Stimulated activated effector memory CD8-positive, alpha-beta T cell treated with anti-CD3 and anti-CD28 coated beads, Interleukin-12 subunit alpha, Interleukin-12 subunit beta, amount 100 ng/mL, for 72 hours (primary cell): Measurements from ENCODE around the gene APOBEC3G.
"Not testable (repeated sequence)": the region's sequence is repeated elsewhere in the genome, so short reads cannot be mapped to it uniquely, and the experiment has no call there.

Source experiments
- ATAC-seq: fragments of 150-1000 bp; cut with Tn5 transposase; 2 replicates; pipeline ENCODE4 v1.10.0; 2021
- DNase-seq, 2 donors: peaks; one replicate each; pipeline ENCODE4 v3.0.0; 2021 to 2022; ENCODE audit warnings: low spot score in 2 of 2
- H3K27ac Mint-ChIP-seq: one replicate; pipeline ENCODE4 v1.8.0; 2022; ENCODE audit warnings: mild to moderate bottlenecking, mixed read lengths
- H3K36me3 Mint-ChIP-seq: one replicate; pipeline ENCODE4 v1.8.0; 2022; ENCODE audit warnings: mild to moderate bottlenecking, mixed read lengths
- H3K4me1 Mint-ChIP-seq: one replicate; pipeline ENCODE4 v1.8.0; 2022; ENCODE audit warnings: mixed read lengths
- H3K4me3 Mint-ChIP-seq: one replicate; pipeline ENCODE4 v1.8.0; 2022; ENCODE audit warnings: mild to moderate bottlenecking, mixed read lengths
- H3K9me3 Mint-ChIP-seq: one replicate; pipeline ENCODE4 v1.8.0; 2022; ENCODE audit warnings: mixed read lengths

Gene APOBEC3G

DNA sequence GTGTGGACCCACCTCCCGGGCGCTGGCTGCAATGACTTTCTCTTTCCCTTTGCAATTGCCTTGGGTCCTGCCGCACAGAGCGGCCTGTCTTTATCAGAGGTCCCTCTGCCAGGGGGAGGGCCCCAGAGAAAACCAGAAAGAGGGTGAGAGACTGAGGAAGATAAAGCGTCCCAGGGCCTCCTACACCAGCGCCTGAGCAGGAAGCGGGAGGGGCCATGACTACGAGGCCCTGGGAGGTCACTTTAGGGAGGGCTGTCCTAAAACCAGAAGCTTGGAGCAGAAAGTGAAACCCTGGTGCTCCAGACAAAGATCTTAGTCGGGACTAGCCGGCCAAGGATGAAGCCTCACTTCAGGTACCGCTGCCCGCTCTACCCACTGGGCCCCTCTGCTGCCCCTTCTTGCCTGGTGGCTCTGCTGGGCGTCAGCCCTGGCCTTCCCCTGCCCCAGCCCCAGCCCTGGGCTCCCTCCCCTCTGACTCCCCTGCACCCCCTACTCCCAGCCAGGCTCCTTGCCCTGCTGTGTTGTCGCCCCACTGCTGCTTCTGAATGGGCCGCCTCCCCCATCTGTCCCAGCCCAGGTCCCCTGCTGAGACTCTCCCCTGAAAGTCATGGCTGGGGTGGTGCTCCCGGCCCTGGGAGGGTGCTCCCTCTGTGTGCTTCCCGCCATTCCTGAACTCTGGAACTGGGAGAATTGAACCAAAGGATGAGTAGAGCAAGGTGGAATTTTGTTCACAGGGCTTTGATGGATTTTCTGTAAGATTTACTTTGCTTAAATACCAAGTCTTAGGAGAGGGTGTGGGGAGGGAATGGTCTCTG, at the start of gene APOBEC3G:
Gene APOBEC3G, plus strand, starts transcription at position 250 of the 815 bp plus-strand sequence. Its CDS starts 87 bp downstream, at position 337.
- DNase-seq (peak in 1 of 2 donors; percentile 82), ATAC-seq (peak; percentile 93)
- peak within 1 kb of the TSS; percentile 99 for H3K4me3 Mint-ChIP-seq
- H3K4me1 Mint-ChIP-seq, result peaks cover 46% of the 10 kb centered on the region
- peaks cover 61% of the 10 kb centered on the region for H3K36me3 Mint-ChIP-seq
- H3K9me3 Mint-ChIP-seq, result not testable (repeated sequence)
- H3K27ac Mint-ChIP-seq, result peak within 1 kb of the TSS; percentile 96

DNA sequence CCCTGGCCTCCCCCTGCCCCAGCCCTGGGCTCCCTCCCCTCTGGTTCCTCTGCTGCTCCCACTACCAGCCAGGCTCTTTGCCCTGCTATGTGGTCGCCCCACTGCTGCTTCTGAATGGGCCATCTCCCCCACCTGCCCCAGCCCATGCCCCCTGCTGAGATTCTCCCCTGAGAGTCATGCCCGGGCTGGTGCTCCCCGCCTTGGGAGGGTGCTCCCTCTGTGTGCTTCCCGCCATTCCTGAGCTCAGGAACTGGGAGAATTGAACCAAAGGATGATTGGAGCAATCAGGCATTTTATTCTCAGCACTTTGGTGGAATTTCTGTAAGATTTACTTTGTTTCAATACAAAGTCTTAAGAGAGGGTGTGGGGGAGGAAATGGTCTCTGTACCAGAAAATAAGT, 49.4 kb upstream of the APOBEC3G start:
- Mint-ChIP-seq H3K27ac (peak overlapping the region; percentile 68), H3K4me1 (peaks cover 46% of the 10 kb centered on the region), H3K4me3 (no peak overlapping the region), H3K36me3 (peaks cover 91% of the 10 kb centered on the region), H3K9me3 (no peaks in the 10 kb centered on the region)
- no peak for DNase-seq
- ATAC-seq, result no peak

DNA sequence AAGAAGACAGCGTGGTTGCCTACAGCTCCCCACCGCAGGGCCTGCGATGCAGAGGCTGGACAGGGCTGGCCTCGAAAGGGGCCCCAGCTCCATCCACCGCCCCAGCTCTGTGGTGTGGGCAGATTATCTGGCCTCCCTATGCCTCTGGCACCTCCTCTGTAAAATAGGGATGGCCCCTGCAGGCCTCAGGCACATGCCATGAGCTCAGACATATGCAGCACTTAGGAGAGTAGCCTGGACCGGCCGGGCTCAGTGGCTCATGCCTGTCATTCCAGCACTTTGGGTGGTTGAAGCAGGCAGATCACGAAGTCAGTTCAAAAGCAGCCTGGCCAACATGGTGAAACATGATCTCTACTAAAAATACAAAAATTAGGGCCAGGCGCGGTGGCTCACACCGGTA, 48.8 kb upstream of the APOBEC3G start:
- no peaks in the 10 kb centered on the region for H3K9me3 Mint-ChIP-seq
- no peak overlapping the region for H3K4me3 Mint-ChIP-seq
- peak overlapping the region; percentile 68 for H3K27ac Mint-ChIP-seq
- H3K36me3 Mint-ChIP-seq, result peaks cover 91% of the 10 kb centered on the region
- peaks cover 46% of the 10 kb centered on the region for H3K4me1 Mint-ChIP-seq
- DNase-seq, result no peak
- no peak for ATAC-seq

GRCh38 chr22:39029227-39029626, 47.8 kb upstream of the APOBEC3G start:
- Mint-ChIP-seq H3K27ac (no peak overlapping the region), H3K4me1 (peaks cover 37% of the 10 kb centered on the region), H3K36me3 (peaks cover 91% of the 10 kb centered on the region), H3K9me3 (no peaks in the 10 kb centered on the region), H3K4me3 (no peak overlapping the region)
- no peak for ATAC-seq
- no peak for DNase-seq

- Mint-ChIP-seq H3K27ac (peak overlapping the region; percentile 48), H3K9me3 (no peaks in the 10 kb centered on the region), H3K4me1 (peaks cover 22% of the 10 kb centered on the region), H3K4me3 (no peak overlapping the region), H3K36me3 (peaks cover 81% of the 10 kb centered on the region)
- no peak for DNase-seq
- no peak for ATAC-seq
Observed at GRCh38 chr22:39030705-39031104, 46.4 kb upstream of the APOBEC3G start.

GRCh38 chr22:39031434-39032295, 45.4 kb upstream of the APOBEC3G start:
- peaks cover 72% of the 10 kb centered on the region for H3K36me3 Mint-ChIP-seq
- not testable (repeated sequence) for ATAC-seq, DNase-seq, H3K9me3 Mint-ChIP-seq, H3K4me3 Mint-ChIP-seq
- H3K4me1 Mint-ChIP-seq, result peaks cover 13% of the 10 kb centered on the region
- H3K27ac Mint-ChIP-seq, result peak overlapping the region; percentile 48

GRCh38 chr22:39037071-39037470, 40.0 kb upstream of the APOBEC3G start:
- H3K27ac Mint-ChIP-seq, result peak overlapping the region; percentile 54

GRCh38 chr22:39039306-39040126, 37.6 kb upstream of the APOBEC3G start:
- Mint-ChIP-seq H3K4me3 (peak overlapping the region; percentile 85), H3K27ac (peak overlapping the region; percentile 94), H3K9me3 (no peaks in the 10 kb centered on the region), H3K36me3 (peaks cover 50% of the 10 kb centered on the region), H3K4me1 (peaks cover 40% of the 10 kb centered on the region)
- ATAC-seq, result no peak
- DNase-seq, result no peak

More at GRCh38 chr22:39037071-39037470, 40.0 kb upstream of the APOBEC3G start:
- ATAC-seq, H3K9me3 Mint-ChIP-seq, DNase-seq, H3K4me3 Mint-ChIP-seq: not testable (repeated sequence)
- Mint-ChIP-seq H3K36me3 (peaks cover 50% of the 10 kb centered on the region), H3K4me1 (peaks cover 30% of the 10 kb centered on the region)

- not testable (repeated sequence) for H3K9me3 Mint-ChIP-seq, DNase-seq, ATAC-seq
- peak overlapping the region; percentile 94 for H3K27ac Mint-ChIP-seq
- peaks cover 45% of the 10 kb centered on the region for H3K4me1 Mint-ChIP-seq
- H3K36me3 Mint-ChIP-seq, result peaks cover 54% of the 10 kb centered on the region
- peak overlapping the region; percentile 85 for H3K4me3 Mint-ChIP-seq
Observed at GRCh38 chr22:39040155-39040537, 36.9 kb upstream of the APOBEC3G start.

DNA sequence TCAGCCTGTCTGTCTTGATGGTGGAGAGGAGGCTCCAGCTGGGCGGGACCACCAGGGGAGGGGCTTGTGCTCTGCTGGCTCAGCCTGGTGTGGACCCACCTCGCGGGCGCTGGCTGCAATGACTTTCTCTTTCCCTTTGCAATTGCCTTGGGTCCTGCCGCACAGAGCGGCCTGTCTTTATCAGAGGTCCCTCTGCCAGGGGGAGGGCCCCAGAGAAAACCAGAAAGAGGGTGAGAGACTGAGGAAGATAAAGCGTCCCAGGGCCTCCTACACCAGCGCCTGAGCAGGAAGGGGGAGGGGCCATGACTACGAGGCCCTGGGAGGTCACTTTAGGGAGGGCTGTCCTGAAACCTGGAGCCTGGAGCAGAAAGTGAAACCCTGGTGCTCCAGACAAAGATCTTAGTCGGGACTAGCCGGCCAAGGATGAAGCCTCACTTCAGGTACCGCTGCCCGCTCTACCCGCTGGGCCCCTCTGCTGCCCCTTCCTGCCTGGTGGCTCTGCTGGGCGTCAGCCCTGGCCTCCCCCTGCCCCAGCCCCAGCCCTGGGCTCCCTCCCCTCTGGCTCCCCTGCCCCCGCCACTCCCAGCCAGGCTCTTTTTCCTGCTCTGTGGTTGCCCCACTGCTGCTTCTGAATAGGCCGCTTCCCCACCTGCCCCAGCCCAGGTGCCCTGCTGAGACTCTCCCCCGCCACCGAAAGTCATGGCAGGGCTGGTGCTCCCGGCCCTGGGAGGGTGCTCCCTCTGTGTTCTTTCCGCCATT, 36.4 kb upstream of the APOBEC3G start, which contains the start of gene APOBEC3F:
Gene APOBEC3F, plus strand, starts transcription at position 327 of the 759 bp plus-strand sequence. Its CDS starts 97 bp downstream, at position 424.
- H3K27ac Mint-ChIP-seq, result peak within 1 kb of the TSS; percentile 94
- H3K4me1 Mint-ChIP-seq, result peaks cover 50% of the 10 kb centered on the region
- DNase-seq, result peak; percentile 33 to 81
- H3K4me3 Mint-ChIP-seq, result peak within 1 kb of the TSS; percentile 85
- ATAC-seq, result peak; percentile 95
- peaks cover 60% of the 10 kb centered on the region for H3K36me3 Mint-ChIP-seq
- H3K9me3 Mint-ChIP-seq, result not testable (repeated sequence)

DNA sequence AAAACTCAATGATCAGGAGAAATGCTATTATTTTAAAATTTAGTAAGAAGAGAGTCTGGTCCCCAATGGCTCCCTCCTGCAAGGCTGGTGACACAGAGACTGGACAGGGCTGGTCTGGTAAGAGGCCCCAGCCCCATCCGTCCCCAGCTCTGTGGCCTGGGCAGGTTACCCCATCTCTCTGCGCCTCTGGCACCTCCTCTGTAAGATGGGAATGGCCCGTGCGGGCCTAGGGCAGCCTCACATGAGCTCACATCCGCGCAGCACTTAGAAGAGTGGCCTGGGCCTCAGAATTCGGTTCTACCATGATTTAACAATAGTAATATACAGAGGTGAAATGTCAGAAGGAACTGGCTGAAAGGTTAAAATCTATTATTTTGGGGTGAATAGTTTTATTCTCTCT, 35.2 kb upstream of the APOBEC3G start:
- Mint-ChIP-seq H3K36me3 (peaks cover 72% of the 10 kb centered on the region), H3K27ac (peak overlapping the region; percentile 94), H3K9me3 (no peaks in the 10 kb centered on the region), H3K4me1 (peaks cover 62% of the 10 kb centered on the region), H3K4me3 (peak overlapping the region; percentile 85)
- ATAC-seq (no peak), DNase-seq (no peak)

GRCh38 chr22:39043063-39043462, 34.0 kb upstream of the APOBEC3G start:
- H3K36me3 Mint-ChIP-seq, result peaks cover 80% of the 10 kb centered on the region
- H3K27ac Mint-ChIP-seq, H3K4me3 Mint-ChIP-seq, DNase-seq, ATAC-seq, H3K9me3 Mint-ChIP-seq: not testable (repeated sequence)
- peaks cover 71% of the 10 kb centered on the region for H3K4me1 Mint-ChIP-seq

- ATAC-seq, DNase-seq, H3K4me3 Mint-ChIP-seq, H3K9me3 Mint-ChIP-seq: not testable (repeated sequence)
- Mint-ChIP-seq H3K36me3 (peaks cover 73% of the 10 kb centered on the region), H3K4me1 (peaks cover 54% of the 10 kb centered on the region), H3K27ac (peak overlapping the region; percentile 82)
Observed at GRCh38 chr22:39045136-39045535, 31.9 kb upstream of the APOBEC3G start.

GRCh38 chr22:39049486-39049885, 27.6 kb upstream of the APOBEC3G start:
- Mint-ChIP-seq H3K36me3 (peaks cover 54% of the 10 kb centered on the region), H3K27ac (peak overlapping the region; percentile 29), H3K4me1 (peaks cover 32% of the 10 kb centered on the region)
- H3K4me3 Mint-ChIP-seq, H3K9me3 Mint-ChIP-seq, ATAC-seq, DNase-seq: not testable (repeated sequence)
